Immature natural killer cell (primary cell): ENCODE results near the gene VPS11. TPM values are rescaled to one million over a fixed set of nuclear protein-coding genes. Genes with fewer than 3 reads are reported as not detected.

ENCODE experiments used
- DNase-seq, 3 donors: peaks; one replicate each; pipeline ENCODE4 v3.0.0; 2022; ENCODE audit warnings: mixed read lengths in 1 of 3
- H3K27ac Mint-ChIP-seq, 6 donors: one replicate each; pipeline ENCODE4 v1.8.0; 2020; ENCODE audit warnings: mixed read lengths in 6 of 6, mild to moderate bottlenecking in 5 of 6, inconsistent platforms in 4 of 6, moderate library complexity in 3 of 6
- H3K27me3 Mint-ChIP-seq, 3 donors: one replicate each; pipeline ENCODE4 v1.8.0; 2020 to 2021; ENCODE audit warnings: low read depth in 3 of 3, mild to moderate bottlenecking in 3 of 3, mixed read lengths in 3 of 3, moderate library complexity in 3 of 3, inconsistent platforms in 1 of 3
- H3K36me3 Mint-ChIP-seq, 3 donors: one replicate each; pipeline ENCODE4 v1.8.0; 2020; ENCODE audit warnings: mixed read lengths in 3 of 3, inconsistent platforms in 2 of 3, mild to moderate bottlenecking in 2 of 3
- H3K4me1 Mint-ChIP-seq, 2 donors: one replicate each; pipeline ENCODE4 v1.8.0; 2020; ENCODE audit warnings: inconsistent platforms in 2 of 2, mild to moderate bottlenecking in 2 of 2, mixed read lengths in 2 of 2, moderate library complexity in 1 of 2
- H3K4me3 Mint-ChIP-seq, 5 donors: one replicate each; pipeline ENCODE4 v1.8.0; 2020; ENCODE audit warnings: mild to moderate bottlenecking in 5 of 5, mixed read lengths in 5 of 5, inconsistent platforms in 3 of 5, moderate library complexity in 3 of 5
- H3K9me3 Mint-ChIP-seq, 6 donors: one replicate each; pipeline ENCODE4 v1.8.0; 2020; ENCODE audit warnings: mild to moderate bottlenecking in 6 of 6, mixed read lengths in 6 of 6, inconsistent platforms in 4 of 6, moderate library complexity in 3 of 6
- polyA plus RNA-seq, 3 donors: library from polyadenylated mRNA; unstranded; fragments of 300-500 nt; fragmentation: Illumina TruSeq; gene quantifications; one replicate each; pipeline ENCODE4 v1.2.3, GENCODE V29; 2021

Gene VPS11
- 10 to 100 TPM; 33.0 to 58.8 (median 49.3) TPM for polyA plus RNA-seq

DNA sequence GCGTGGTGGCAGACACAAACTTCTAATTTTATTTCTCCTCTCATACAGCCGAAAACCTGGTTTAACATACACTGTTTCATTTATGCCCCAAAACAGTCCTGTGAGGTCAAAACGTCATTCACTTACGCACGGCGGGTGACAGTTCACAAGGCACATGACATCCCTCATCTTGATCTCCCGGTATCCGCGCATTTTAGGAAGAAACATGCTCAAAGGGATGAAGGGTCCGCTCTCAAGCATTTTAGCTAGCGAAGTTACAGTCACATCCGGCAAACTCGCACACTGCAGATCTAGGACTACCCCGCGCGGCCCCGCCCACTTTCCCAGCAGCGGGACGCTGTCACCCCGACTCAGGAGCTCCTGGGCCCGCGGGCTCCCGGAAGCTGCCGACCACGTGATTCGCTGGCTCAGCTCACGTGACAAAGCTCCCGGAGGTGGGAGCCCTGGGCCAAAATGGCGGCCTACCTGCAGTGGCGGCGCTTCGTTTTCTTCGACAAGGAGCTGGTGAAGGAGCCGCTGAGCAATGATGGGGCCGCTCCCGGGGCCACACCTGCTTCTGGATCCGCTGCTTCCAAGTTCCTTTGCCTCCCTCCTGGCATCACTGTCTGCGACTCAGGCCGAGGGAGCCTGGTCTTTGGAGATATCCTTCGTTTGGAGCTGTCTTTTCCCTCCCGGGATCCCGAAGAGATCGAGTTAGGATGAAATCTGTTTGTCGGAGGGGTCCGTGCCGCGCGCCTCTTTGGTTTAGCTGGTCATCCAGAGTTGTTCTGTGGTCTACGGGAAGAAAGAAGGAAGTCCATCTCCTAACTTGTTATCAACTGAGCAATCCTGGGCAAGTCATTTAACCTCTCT, at the start of gene VPS11:
VPS11 (plus strand) TSS at position 448 of the 852 bp plus-strand sequence; CDS start at position 454, 6 bp downstream.
- peak; percentile 95 to 96 (median 95) for DNase-seq
- Mint-ChIP-seq H3K4me3 (peak within 1 kb of the TSS; percentile 92 to 100 (median 96)), H3K27me3 (peaks cover 4 to 15% (median 12%) of the 10 kb centered on the region in 3 donors), H3K4me1 (peaks cover 41 to 44% of the 10 kb centered on the region in 2 donors), H3K9me3 (no peaks in the 10 kb centered on the region), H3K27ac (peak within 1 kb of the TSS; percentile 98 to 100 (median 99)), H3K36me3 (peaks cover 1 to 15% (median 9%) of the 10 kb centered on the region in 3 donors)

DNA sequence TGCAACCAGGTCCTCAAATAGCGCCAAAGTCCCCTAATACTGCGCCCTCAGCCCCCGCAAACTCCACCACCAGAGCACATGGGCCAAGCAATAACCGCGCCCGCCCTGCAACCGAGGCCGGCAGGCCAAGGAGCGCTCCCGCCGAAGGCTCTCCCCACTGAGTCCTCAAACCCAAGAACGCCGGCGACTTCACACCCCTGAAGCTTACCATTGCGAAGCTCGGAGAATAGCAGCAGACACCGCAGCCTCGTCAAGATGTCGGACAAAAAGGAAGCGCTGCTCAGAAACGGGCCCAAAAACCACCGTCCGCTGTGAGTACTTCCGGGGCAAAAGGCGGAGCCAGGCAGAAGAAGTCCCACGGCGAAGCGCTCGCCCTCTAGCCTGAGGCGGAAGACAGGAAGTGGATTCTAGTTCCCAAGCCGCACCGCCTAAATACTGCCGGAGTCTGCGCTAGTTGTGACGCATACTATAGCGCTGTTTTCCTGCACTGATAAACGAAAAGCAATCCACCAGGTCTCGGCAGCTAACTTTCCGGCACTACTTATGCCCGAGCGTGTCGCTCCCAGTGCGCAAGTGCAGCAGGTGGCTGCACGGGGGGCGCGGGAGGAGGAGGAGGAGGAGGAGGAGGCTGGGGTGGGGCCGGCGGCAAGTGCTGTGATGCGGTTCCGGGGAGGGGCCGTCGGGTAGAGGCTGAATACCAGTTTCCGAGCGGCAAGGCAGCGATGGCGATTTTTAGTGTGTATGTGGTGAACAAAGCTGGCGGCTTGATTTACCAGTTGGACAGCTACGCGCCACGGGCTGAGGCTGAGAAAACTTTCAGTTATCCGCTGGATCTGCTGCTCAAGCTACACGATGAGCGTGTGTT, 49.3 kb upstream of the VPS11 start, which contains the start of the genes RPS25 and TRAPPC4:
RPS25 (minus strand) TSS at position 270 of the 865 bp plus-strand sequence; CDS start at position 211, 59 bp downstream.
TRAPPC4 (plus strand) TSS at position 693 of the 865 bp plus-strand sequence; CDS start at position 723, 30 bp downstream.
- peak within 1 kb of the TSS; percentile 93 to 100 (median 98) for H3K4me3 Mint-ChIP-seq
- H3K9me3 Mint-ChIP-seq = no peaks in the 10 kb centered on the region
- peak; percentile 94 to 96 (median 96) for DNase-seq
- H3K4me1 Mint-ChIP-seq = peaks cover 54 to 62% of the 10 kb centered on the region in 2 donors
- peaks cover 13 to 27% (median 22%) of the 10 kb centered on the region in 3 donors for H3K36me3 Mint-ChIP-seq
- peaks cover 2 to 11% (median 7%) of the 10 kb centered on the region in 3 donors for H3K27me3 Mint-ChIP-seq
- peak within 1 kb of the TSS; percentile 98 to 100 (median 100) for H3K27ac Mint-ChIP-seq

DNA sequence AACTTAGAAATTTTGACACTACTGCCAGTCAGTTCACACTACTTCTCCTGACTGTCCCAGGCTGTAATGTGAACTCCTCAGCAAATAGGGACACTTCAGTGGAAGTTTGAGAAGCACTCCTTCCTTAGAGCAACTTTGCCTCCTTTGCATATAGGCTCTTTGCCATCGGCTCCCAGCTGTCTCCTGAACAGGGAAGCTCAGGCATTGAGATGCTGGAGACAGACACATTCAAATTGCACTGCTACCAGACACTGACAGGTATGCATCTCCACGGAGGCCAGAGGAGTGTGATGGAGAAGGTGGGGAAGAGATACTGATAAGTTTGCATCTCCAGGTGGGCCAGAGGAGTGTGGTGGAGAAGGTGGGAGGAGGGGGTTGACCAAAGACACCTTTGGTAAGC, 47.6 kb upstream of the VPS11 start:
- Mint-ChIP-seq H3K4me1 (peaks cover 61 to 67% of the 10 kb centered on the region in 2 donors), H3K9me3 (no peaks in the 10 kb centered on the region), H3K27me3 (peaks cover 2 to 8% (median 7%) of the 10 kb centered on the region in 3 donors), H3K36me3 (peaks cover 15 to 22% (median 17%) of the 10 kb centered on the region in 3 donors), H3K4me3 (peak overlapping the region; percentile 93 to 100 (median 98)), H3K27ac (peak overlapping the region; percentile 98 to 100 (median 100))
- no peak for DNase-seq

DNA sequence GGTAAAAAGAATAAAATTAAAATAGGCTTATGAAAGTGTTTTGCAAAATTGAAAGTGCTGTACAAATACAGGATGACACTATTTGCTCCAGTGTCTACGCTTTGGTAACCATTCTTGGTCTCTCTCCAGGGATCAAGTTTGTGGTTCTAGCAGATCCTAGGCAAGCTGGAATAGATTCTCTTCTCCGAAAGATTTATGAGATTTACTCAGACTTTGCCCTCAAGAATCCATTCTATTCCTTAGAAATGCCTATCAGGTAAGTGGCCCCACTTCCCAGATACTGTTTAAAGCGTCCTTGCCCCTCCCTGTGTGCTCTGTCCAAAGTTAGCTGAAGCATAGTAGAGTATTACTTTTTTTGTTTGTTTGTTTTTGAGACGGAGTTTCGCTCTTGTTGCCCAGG, 46.0 kb upstream of the VPS11 start:
- no peak for DNase-seq
- Mint-ChIP-seq H3K9me3 (no peaks in the 10 kb centered on the region), H3K4me1 (peaks cover 48 to 52% of the 10 kb centered on the region in 2 donors), H3K27ac (peak overlapping the region in 4 of 6 donors; percentile 22 to 59 (median 39)), H3K27me3 (peaks cover 2 to 8% (median 7%) of the 10 kb centered on the region in 3 donors), H3K36me3 (peaks cover 9 to 10% (median 9%) of the 10 kb centered on the region in 3 donors), H3K4me3 (peak overlapping the region in 3 of 5 donors; percentile 27 to 30 (median 30))

GRCh38 chr11:119023741-119024140, 43.9 kb upstream of the VPS11 start:
- H3K36me3 Mint-ChIP-seq = peaks cover 9 to 10% (median 9%) of the 10 kb centered on the region in 3 donors
- peak overlapping the region in 3 of 6 donors; percentile 3 to 80 (median 4) for H3K27ac Mint-ChIP-seq

DNA sequence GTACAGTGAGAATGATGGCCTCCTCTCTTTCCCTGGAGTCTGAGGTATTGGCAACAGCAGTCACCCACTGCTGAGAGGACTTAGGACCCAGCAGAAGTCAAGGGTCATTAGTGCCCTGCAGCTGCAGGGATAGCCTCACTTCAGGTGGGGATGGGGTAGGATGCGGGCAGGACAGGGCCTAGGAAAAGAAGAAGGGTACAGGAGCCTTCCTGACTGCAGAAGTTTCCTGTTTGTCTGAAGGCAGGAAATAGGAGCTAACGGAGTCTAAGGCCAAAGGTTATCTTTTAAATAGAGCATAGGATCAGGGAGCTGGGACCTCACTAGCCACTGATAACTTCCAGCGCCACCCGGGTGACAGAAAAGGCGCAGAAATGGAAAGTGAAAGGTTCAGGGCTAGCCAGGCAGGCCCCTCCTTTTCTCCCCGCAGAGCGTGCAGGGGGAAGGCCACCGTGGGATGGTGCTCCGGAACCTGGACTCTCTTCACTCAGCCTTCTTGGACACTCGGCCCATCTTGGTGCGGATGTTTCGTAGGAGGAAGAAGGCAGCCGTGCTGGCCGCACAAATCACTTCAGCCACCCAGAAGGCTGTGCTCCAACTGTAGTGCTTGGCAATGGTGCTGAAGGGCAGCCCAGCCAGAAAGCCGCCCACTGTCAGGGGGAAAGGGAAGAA, 43.1 kb upstream of the VPS11 start:
- Mint-ChIP-seq H3K9me3 (no peaks in the 10 kb centered on the region), H3K27me3 (peaks cover 0 to under 1% (median 0%) of the 10 kb centered on the region in 3 donors), H3K36me3 (peaks cover 9 to 10% (median 9%) of the 10 kb centered on the region in 3 donors), H3K4me1 (peaks cover 23 to 27% of the 10 kb centered on the region in 2 donors), H3K4me3 (no peak overlapping the region), H3K27ac (peak overlapping the region in 4 of 6 donors; percentile 61 to 82 (median 80))
- no peak for DNase-seq

More at GRCh38 chr11:119023741-119024140, 43.9 kb upstream of the VPS11 start:
- Mint-ChIP-seq H3K9me3 (no peaks in the 10 kb centered on the region), H3K27me3 (no peaks in the 10 kb centered on the region), H3K4me3 (no peak overlapping the region), H3K4me1 (peaks cover 28 to 31% of the 10 kb centered on the region in 2 donors)
- no peak for DNase-seq

- no peaks in the 10 kb centered on the region for H3K9me3 Mint-ChIP-seq
- peaks cover 0 to 2% (median 0%) of the 10 kb centered on the region in 3 donors for H3K27me3 Mint-ChIP-seq
- H3K36me3 Mint-ChIP-seq = peaks cover 6 to 10% (median 9%) of the 10 kb centered on the region in 3 donors
- DNase-seq = no peak
- peaks cover 23 to 27% of the 10 kb centered on the region in 2 donors for H3K4me1 Mint-ChIP-seq
- no peak overlapping the region for H3K4me3 Mint-ChIP-seq
- H3K27ac Mint-ChIP-seq = peak overlapping the region in 3 of 6 donors; percentile 35 to 80 (median 60)
Measured at GRCh38 chr11:119025099-119025473, 42.5 kb upstream of the VPS11 start.

DNA sequence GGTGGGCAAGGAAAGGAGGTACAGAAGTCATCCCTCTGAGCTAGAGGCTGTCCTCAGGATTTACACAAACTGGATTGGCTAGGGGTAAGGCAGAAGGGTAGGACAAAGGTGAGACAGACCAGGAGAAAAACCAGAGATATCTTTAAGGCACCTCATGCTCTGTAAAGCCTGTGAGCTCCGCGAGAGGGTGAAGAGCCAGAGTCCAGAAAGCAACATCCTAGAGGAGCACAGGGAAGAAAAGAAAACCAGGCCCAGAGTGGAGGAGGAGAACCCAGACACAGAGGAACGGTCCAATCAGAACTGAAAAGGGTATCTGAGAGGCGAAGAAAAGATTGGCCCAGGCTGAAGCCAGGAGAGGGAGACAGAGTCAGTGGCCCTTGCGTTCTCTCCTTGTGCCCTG, 42.1 kb upstream of the VPS11 start:
- Mint-ChIP-seq H3K36me3 (peaks cover 6 to 10% (median 9%) of the 10 kb centered on the region in 3 donors), H3K4me1 (peaks cover 18 to 24% of the 10 kb centered on the region in 2 donors), H3K9me3 (no peaks in the 10 kb centered on the region), H3K27ac (peak overlapping the region in 3 of 6 donors; percentile 60 to 80 (median 75)), H3K4me3 (no peak overlapping the region), H3K27me3 (peaks cover 0 to 2% (median 0%) of the 10 kb centered on the region in 3 donors)
- no peak for DNase-seq

DNA sequence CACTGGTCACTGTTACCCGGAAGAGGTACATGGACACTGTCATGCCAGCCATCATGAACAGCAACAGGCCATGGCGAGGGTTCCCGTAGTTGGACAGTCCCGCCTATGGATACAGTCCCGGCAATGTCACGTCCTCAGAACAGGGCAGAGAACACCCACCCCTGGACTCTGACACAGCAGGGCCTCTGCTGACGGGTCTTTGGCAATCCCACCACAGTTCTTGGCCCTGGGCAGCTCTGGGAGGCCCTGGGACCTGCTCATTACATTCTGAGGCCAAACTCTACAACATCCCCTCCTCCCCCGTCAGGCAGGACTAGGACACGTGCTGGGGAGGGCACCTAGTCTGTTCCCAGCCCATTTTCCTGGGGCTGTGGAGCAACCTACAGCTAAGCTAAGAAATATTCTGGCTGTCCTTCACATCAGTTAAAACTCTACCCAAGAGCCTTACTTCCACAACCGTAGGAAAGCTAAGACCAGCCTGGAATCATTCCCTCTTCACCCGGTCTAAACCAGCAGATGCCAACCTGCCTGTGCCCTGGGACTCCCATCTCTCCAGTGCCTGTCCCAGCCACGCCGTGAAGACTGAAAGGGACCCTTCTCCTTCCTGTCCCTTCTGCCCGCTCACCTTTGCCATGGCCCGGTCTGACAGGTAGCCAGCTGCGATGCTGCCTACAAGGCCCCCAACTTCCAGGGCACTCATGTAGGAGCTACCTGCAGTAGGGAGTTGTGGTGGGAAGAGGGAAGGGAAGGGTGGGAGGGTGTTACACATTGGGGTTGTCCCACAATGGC, 41.4 kb upstream of the VPS11 start:
- peaks cover 0 to 2% (median under 1%) of the 10 kb centered on the region in 3 donors for H3K27me3 Mint-ChIP-seq
- no peaks in the 10 kb centered on the region for H3K9me3 Mint-ChIP-seq
- H3K27ac Mint-ChIP-seq = peak overlapping the region in 3 of 6 donors; percentile 7 to 55 (median 13)
- H3K36me3 Mint-ChIP-seq = peaks cover 6 to 10% (median 9%) of the 10 kb centered on the region in 3 donors
- DNase-seq = no peak
- H3K4me3 Mint-ChIP-seq = no peak overlapping the region
- H3K4me1 Mint-ChIP-seq = peaks cover 21 to 22% of the 10 kb centered on the region in 2 donors

DNA sequence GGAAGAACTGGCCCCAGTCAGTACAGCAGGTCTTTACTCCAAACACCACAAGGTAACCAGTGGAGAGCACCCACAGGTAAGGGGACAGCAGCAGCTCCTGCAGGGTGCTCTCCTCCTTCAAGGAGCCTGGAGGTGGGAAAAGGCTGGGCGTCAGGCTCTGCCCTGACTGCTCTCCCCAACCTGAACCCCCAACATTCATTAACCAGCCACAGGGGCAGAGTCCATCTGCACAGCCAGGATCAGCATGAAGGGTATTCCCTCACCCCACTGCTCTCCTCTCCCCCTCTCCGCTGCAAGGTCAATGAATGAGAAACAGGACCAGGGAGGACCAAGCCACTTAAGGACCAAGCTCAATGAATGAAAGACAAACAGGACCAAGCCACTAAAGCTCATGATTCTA, 40.6 kb upstream of the VPS11 start:
- no peak overlapping the region for H3K4me3 Mint-ChIP-seq
- peak overlapping the region in 1 of 6 donors; percentile 17 for H3K27ac Mint-ChIP-seq
- H3K27me3 Mint-ChIP-seq = peaks cover 0 to 2% (median 2%) of the 10 kb centered on the region in 3 donors
- H3K9me3 Mint-ChIP-seq = no peaks in the 10 kb centered on the region
- peaks cover 15 to 22% of the 10 kb centered on the region in 2 donors for H3K4me1 Mint-ChIP-seq
- H3K36me3 Mint-ChIP-seq = peaks cover 3 to 10% (median 6%) of the 10 kb centered on the region in 3 donors
- DNase-seq = no peak

- peaks cover 15 to 22% of the 10 kb centered on the region in 2 donors for H3K4me1 Mint-ChIP-seq
- H3K4me3 Mint-ChIP-seq = peak overlapping the region in 1 of 5 donors; percentile 27
- no peaks in the 10 kb centered on the region for H3K9me3 Mint-ChIP-seq
- H3K27me3 Mint-ChIP-seq = peaks cover 0 to 2% (median 2%) of the 10 kb centered on the region in 3 donors
- peaks cover 3 to 10% (median 6%) of the 10 kb centered on the region in 3 donors for H3K36me3 Mint-ChIP-seq
- DNase-seq = no peak
- H3K27ac Mint-ChIP-seq = peak overlapping the region in 1 of 6 donors; percentile 18
Measured at GRCh38 chr11:119027561-119028345, 39.9 kb upstream of the VPS11 start.
